ENCODE data around the gene CSNK2A2. TPM values are rescaled to one million over a fixed set of nuclear protein-coding genes. Genes with fewer than 3 reads are reported as not detected.

Gene CSNK2A2
- total and polyA plus RNA-seq, 2 experiments from 2014 or later = 23.4 to 58.0 TPM

DNA sequence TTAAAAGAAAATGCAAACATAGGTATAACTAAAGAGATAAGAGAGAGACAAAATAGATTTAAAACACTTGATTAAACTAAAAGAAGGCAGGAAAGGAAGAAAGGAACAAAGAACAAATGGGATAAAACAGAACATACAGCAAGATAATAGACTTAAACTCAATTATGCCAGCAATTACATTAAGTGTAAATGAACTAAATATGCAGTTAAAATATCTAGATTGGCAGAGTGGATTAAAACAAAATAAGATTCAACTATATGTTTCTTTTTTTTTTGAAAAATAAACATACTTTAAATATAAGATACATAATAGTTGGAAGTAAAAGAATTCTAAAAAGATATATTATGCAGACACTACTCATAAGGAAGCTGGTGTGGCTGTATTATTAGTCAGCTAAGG is 59.1 kb downstream of the CSNK2A2 start:
- no peak for DNase-seq (ENCODE audit: low spot score)
- no peaks in the 10 kb centered on the region for H3K9me2 ChIP-seq (replicated peaks; ENCODE audit: insufficient read depth)
- H3K4me1 ChIP-seq (ENCODE audit: insufficient read depth) = no peaks in the 10 kb centered on the region
- peaks cover 3% of the 10 kb centered on the region for H3K9me3 ChIP-seq (ENCODE audit: low read depth)
- H3K27ac ChIP-seq = no peak overlapping the region
- no peaks in the 10 kb centered on the region for H3K36me3 ChIP-seq (replicated peaks; ENCODE audit: insufficient read depth, low read depth)
- H4K20me1 ChIP-seq (ENCODE audit: insufficient read depth, poor library complexity, severe bottlenecking) = no peaks in the 10 kb centered on the region
- TF ChIP-seq, protein P1, sequence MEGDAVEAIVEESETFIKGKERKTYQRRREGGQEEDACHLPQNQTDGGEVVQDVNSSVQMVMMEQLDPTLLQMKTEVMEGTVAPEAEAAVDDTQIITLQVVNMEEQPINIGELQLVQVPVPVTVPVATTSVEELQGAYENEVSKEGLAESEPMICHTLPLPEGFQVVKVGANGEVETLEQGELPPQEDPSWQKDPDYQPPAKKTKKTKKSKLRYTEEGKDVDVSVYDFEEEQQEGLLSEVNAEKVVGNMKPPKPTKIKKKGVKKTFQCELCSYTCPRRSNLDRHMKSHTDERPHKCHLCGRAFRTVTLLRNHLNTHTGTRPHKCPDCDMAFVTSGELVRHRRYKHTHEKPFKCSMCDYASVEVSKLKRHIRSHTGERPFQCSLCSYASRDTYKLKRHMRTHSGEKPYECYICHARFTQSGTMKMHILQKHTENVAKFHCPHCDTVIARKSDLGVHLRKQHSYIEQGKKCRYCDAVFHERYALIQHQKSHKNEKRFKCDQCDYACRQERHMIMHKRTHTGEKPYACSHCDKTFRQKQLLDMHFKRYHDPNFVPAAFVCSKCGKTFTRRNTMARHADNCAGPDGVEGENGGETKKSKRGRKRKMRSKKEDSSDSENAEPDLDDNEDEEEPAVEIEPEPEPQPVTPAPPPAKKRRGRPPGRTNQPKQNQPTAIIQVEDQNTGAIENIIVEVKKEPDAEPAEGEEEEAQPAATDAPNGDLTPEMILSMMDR (IDR thresholded peaks at IDR 0.05; ENCODE audit: poor library complexity) = no peak
- TF ChIP-seq EZH2phosphoT487 (IDR thresholded peaks at IDR 0.05; ENCODE audit: low read depth, severe bottlenecking, unreplicated experiment) (no peak), EZH2 (IDR thresholded peaks at IDR 0.05; ENCODE audit: borderline replicate concordance) (no peak)
- H3K79me2 ChIP-seq = no peaks in the 10 kb centered on the region
- H3K4me3 ChIP-seq = no peak overlapping the region
- no peak overlapping the region for H2AFZ ChIP-seq
- no peaks in the 10 kb centered on the region for H3K27me3 ChIP-seq
- H3K4me2 ChIP-seq = no peak overlapping the region

DNA sequence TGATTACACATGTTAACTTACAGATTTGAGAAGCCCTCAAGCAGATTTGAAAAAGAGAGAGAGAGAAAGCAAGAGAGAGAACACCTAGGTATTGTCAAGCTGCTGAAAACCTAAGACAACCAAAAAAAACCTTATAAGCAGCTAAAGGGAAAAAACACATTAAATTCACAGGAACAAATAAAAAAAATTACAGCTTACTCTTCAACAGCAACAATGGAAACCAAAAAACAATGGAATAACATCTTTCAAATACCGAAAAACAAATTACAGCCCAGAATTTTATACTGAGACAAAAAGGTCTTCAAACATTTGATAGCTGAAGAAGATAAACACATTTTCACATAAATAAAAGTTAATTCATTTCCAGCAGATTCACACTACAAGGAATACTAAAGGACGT is 60.3 kb downstream of the CSNK2A2 start:
- Histone ChIP-seq H2AFZ (no peak overlapping the region), H3K9me3 (ENCODE audit: low read depth) (peaks cover 3% of the 10 kb centered on the region), H3K4me3 (no peak overlapping the region), H3K9me2 (replicated peaks; ENCODE audit: insufficient read depth) (no peaks in the 10 kb centered on the region), H3K36me3 (replicated peaks; ENCODE audit: insufficient read depth, low read depth) (no peaks in the 10 kb centered on the region), H3K4me1 (ENCODE audit: insufficient read depth) (no peaks in the 10 kb centered on the region), H4K20me1 (ENCODE audit: insufficient read depth, poor library complexity, severe bottlenecking) (no peaks in the 10 kb centered on the region), H3K27ac (no peak overlapping the region), H3K4me2 (no peak overlapping the region), H3K79me2 (no peaks in the 10 kb centered on the region), H3K27me3 (no peaks in the 10 kb centered on the region)
- 91% methylated on average over 2 of the region's 2 CpGs for WGBS (ENCODE audit: low lambda C conversion rate, missing lambda C conversion rate)
- no peak for TF ChIP-seq EZH2 (IDR thresholded peaks at IDR 0.05; ENCODE audit: borderline replicate concordance)
- no peak for TF ChIP-seq EZH2phosphoT487 (IDR thresholded peaks at IDR 0.05; ENCODE audit: low read depth, severe bottlenecking, unreplicated experiment)
- no peak for DNase-seq (ENCODE audit: low spot score)

DNA sequence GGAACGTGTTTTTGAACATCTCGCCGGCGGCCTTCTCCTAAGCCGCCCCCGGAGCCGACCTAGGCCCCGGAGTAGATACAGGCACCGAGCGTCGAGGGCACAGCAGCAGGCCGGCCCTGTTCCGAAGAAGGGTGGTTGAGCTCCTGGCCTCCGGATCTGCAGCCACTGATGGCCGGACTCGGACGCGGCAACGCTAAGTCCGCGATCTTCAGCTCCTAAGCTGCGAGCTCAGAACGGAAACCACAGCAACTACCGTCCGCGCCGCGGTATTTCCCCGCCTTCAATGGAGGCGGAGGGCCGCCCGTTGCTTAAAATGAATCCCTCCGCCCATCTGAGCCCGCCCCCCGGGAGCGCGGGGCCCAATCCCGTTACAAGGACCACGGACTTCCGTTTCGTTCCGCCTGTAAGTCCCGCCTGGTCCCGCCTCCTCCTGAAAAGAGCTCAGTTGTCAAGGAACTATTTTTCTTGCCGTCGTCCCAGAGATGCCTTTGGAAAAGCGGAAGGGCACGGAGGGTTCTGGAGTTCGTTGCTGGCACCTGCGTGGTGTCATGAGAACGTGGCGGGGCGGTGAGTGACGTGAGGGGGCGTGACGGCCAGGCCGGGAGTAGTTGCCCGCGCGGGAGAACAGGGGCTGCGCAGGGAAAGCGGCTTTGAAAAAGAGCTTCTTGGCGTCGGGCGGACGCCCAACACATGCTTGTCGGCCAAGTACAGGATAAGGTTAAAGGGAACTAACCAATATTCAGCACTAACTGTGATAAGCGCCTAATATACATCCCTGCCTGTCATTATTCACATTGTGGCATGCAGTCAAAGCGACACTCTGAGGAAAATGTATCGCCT is 68.6 kb downstream of the CSNK2A2 start, which contains the start of gene CFAP20:
Gene CFAP20, minus strand, starts transcription at position 285 of the 840 bp plus-strand sequence. Its CDS starts 266 bp downstream, at position 19.
- no peaks in the 10 kb centered on the region for H3K9me2 ChIP-seq (replicated peaks; ENCODE audit: insufficient read depth)
- H3K27ac ChIP-seq = peak within 1 kb of the TSS; percentile 93
- peaks cover 40% of the 10 kb centered on the region for H4K20me1 ChIP-seq (ENCODE audit: insufficient read depth, poor library complexity, severe bottlenecking)
- no peaks in the 10 kb centered on the region for H3K27me3 ChIP-seq
- H3K4me1 ChIP-seq (ENCODE audit: insufficient read depth) = peaks cover 21% of the 10 kb centered on the region
- peak within 1 kb of the TSS; percentile 65 for H2AFZ ChIP-seq
- H3K4me2 ChIP-seq = peak within 1 kb of the TSS; percentile 91
- peaks cover 45% of the 10 kb centered on the region for H3K79me2 ChIP-seq
- WGBS (ENCODE audit: low lambda C conversion rate, missing lambda C conversion rate) = 4% methylated on average over 70 of the region's 70 CpGs
- H3K36me3 ChIP-seq (replicated peaks; ENCODE audit: insufficient read depth, low read depth) = no peaks in the 10 kb centered on the region
- H3K4me3 ChIP-seq = peak within 1 kb of the TSS; percentile 59
- H3K9me3 ChIP-seq (ENCODE audit: low read depth) = no peaks in the 10 kb centered on the region
- no peak for TF ChIP-seq EZH2 (IDR thresholded peaks at IDR 0.05; ENCODE audit: borderline replicate concordance)
- TF ChIP-seq EZH2phosphoT487 (IDR thresholded peaks at IDR 0.05; ENCODE audit: low read depth, severe bottlenecking, unreplicated experiment) = no peak
- TF ChIP-seq, protein P1 (IDR thresholded peaks at IDR 0.05; ENCODE audit: poor library complexity) = no peak
- DNase-seq (ENCODE audit: low spot score) = peak; percentile 99

DNA sequence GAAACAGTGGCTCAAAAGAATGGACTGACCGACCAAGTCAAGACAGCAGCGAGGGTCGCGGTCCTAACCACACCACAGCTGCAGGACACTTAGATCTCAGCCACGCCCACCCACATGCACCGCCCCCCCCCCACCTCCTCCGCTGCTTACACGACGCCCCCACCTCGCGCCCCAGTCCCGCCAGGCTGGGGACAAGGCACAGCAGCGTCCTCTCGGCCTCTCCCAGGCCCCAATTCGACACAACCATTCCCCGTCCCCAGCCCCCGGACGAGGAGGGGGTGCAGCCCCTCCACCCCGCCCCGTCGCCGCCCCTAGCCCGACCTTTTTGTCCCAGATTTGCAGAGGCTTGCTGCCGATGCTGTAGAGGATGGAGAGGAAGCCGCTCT is 69.2 kb downstream of the CSNK2A2 start:
- peak overlapping the region; percentile 91 for H3K4me2 ChIP-seq
- TF ChIP-seq EZH2phosphoT487 (IDR thresholded peaks at IDR 0.05; ENCODE audit: low read depth, severe bottlenecking, unreplicated experiment) = no peak
- no peak for TF ChIP-seq EZH2 (IDR thresholded peaks at IDR 0.05; ENCODE audit: borderline replicate concordance)
- TF ChIP-seq, protein P1 (IDR thresholded peaks at IDR 0.05; ENCODE audit: poor library complexity) = no peak
- peaks cover 46% of the 10 kb centered on the region for H4K20me1 ChIP-seq (ENCODE audit: insufficient read depth, poor library complexity, severe bottlenecking)
- no peaks in the 10 kb centered on the region for H3K27me3 ChIP-seq
- H3K4me1 ChIP-seq (ENCODE audit: insufficient read depth) = peaks cover 26% of the 10 kb centered on the region
- peak; percentile 47 for DNase-seq (ENCODE audit: low spot score)
- peak overlapping the region; percentile 93 for H3K27ac ChIP-seq
- peak overlapping the region; percentile 58 for H2AFZ ChIP-seq
- H3K9me2 ChIP-seq (replicated peaks; ENCODE audit: insufficient read depth) = no peaks in the 10 kb centered on the region
- no peaks in the 10 kb centered on the region for H3K36me3 ChIP-seq (replicated peaks; ENCODE audit: insufficient read depth, low read depth)
- peaks cover 51% of the 10 kb centered on the region for H3K79me2 ChIP-seq
- H3K4me3 ChIP-seq = peak overlapping the region; percentile 59
- 5% methylated on average over 4 of the region's 25 CpGs for WGBS (ENCODE audit: low lambda C conversion rate, missing lambda C conversion rate)
- H3K9me3 ChIP-seq (ENCODE audit: low read depth) = no peaks in the 10 kb centered on the region
